H54 (cell line): Measurements from ENCODE around the gene P2RY2.

ENCODE experiments used
- DNase-seq: peaks from one replicate; pipeline ENCODE4 v3.0.0; 2011; ENCODE audit warnings: low spot score, mixed read lengths; ENCODE audit not compliant: insufficient read length
- FAIRE-seq: peaks from 3 replicates; lab custom pipeline; 2011; peaks lifted over from hg19 to GRCh38; lab: Jason Lieb, UNC
- POLR2A ChIP-seq: IDR thresholded peaks from 2 replicates; pipeline ENCODE4 v1.6.1; 2011; ENCODE audit warnings: low read depth, mild to moderate bottlenecking, low read length

P2RY2 gene

GRCh38 chr11:73243093-73243485, 25.0 kb downstream of the P2RY2 start:
- TF ChIP-seq POLR2A = no peak
- no peak for DNase-seq
- no peak for FAIRE-seq

GRCh38 chr11:73244589-73245240, 26.6 kb downstream of the P2RY2 start:
- FAIRE-seq (no peak), DNase-seq (no peak)
- no peak for TF ChIP-seq POLR2A

- DNase-seq = no peak
- no peak for FAIRE-seq
- TF ChIP-seq POLR2A = no peak
Measured at GRCh38 chr11:73245461-73245860, 27.4 kb downstream of the P2RY2 start.

GRCh38 chr11:73246303-73246702, 28.2 kb downstream of the P2RY2 start:
- DNase-seq (no peak), FAIRE-seq (no peak)
- no peak for TF ChIP-seq POLR2A

- DNase-seq (no peak), FAIRE-seq (no peak)
- TF ChIP-seq POLR2A = no peak
Measured at GRCh38 chr11:73248526-73249185, 30.6 kb downstream of the P2RY2 start.

- FAIRE-seq = no peak
- no peak for DNase-seq
- TF ChIP-seq POLR2A = no peak
Measured at GRCh38 chr11:73249304-73249703, 31.2 kb downstream of the P2RY2 start.

- no peak for DNase-seq
- no peak for FAIRE-seq
- no peak for TF ChIP-seq POLR2A
Measured at GRCh38 chr11:73249853-73250783, 32.0 kb downstream of the P2RY2 start.

- FAIRE-seq = no peak
- TF ChIP-seq POLR2A = no peak
- DNase-seq = no peak
Measured at GRCh38 chr11:73252577-73253191, 34.6 kb downstream of the P2RY2 start.

- peak; percentile 30; the same call in 1 of the 2 replicates for TF ChIP-seq POLR2A
- FAIRE-seq (peak; percentile 69), DNase-seq (peak; percentile 86)
Measured at GRCh38 chr11:73257342-73258103, 39.4 kb downstream of the P2RY2 start.

GRCh38 chr11:73258104-73259035, 40.3 kb downstream of the P2RY2 start:
- FAIRE-seq = no peak

GRCh38 chr11:73259406-73260126, 41.5 kb downstream of the P2RY2 start:
- no peak for TF ChIP-seq POLR2A
- FAIRE-seq (no peak), DNase-seq (no peak)

More at GRCh38 chr11:73258104-73259035, 40.3 kb downstream of the P2RY2 start:
- DNase-seq = no peak
- TF ChIP-seq POLR2A = no peak
